HepG2 (cell line): ENCODE measurements around the gene DSN1. TPM values are rescaled to one million over a fixed set of nuclear protein-coding genes. Genes with fewer than 3 reads are reported as not detected.

ENCODE experiments used
- ARID4A ChIP-seq: sonication (generic); formaldehyde crosslinking; IDR thresholded peaks from 2 replicates; pipeline ENCODE4 v1.5.0; 2020; ENCODE audit warnings: mild to moderate bottlenecking, missing genetic modification reagents, borderline replicate concordance
- ATAD3A ChIP-seq: sonication (generic); formaldehyde crosslinking; IDR thresholded peaks from 2 replicates; pipeline ENCODE4 v1.4.0; 2020; ENCODE audit warnings: missing genetic modification reagents
- CCAR2 ChIP-seq: fragments of 200-400 bp; formaldehyde crosslinking; optimal IDR thresholded peaks from 2 replicates; pipeline ENCODE3; 2018; ENCODE audit warnings: low read depth, mild to moderate bottlenecking, low read length, moderate library complexity
- FOSL1 ChIP-seq: sonication (generic); formaldehyde crosslinking; IDR thresholded peaks from 2 replicates; pipeline ENCODE4 v1.9.0; 2021; ENCODE audit warnings: missing genetic modification reagents, borderline replicate concordance
- NCOA2 ChIP-seq: sonication (generic); formaldehyde crosslinking; IDR thresholded peaks from 2 replicates; pipeline ENCODE4 v1.8.0; 2022; ENCODE audit warnings: inconsistent platforms
- NFKB2 ChIP-seq: sonication (generic); formaldehyde crosslinking; IDR thresholded peaks from 2 replicates; pipeline ENCODE4 v1.4.0; 2020; ENCODE audit warnings: missing genetic modification reagents, borderline replicate concordance
- NR1H2 ChIP-seq: sonication (generic); formaldehyde crosslinking; IDR thresholded peaks from 2 replicates; pipeline ENCODE4 v1.8.1; 2022; ENCODE audit warnings: low read depth, missing genetic modification reagents, borderline replicate concordance
- PLSCR1 ChIP-seq: sonication (generic); formaldehyde crosslinking; IDR thresholded peaks from 2 replicates; pipeline ENCODE4 v1.5.0; 2020; ENCODE audit warnings: missing genetic modification reagents, mild to moderate bottlenecking, borderline replicate concordance
- SAFB2 ChIP-seq: sonication (generic); formaldehyde crosslinking; IDR thresholded peaks from 2 replicates; pipeline ENCODE4 v1.5.1; 2020; ENCODE audit warnings: missing genetic modification reagents, low read depth, mild to moderate bottlenecking, borderline replicate concordance
- UBTF ChIP-seq: sonication (generic); formaldehyde crosslinking; IDR thresholded peaks from 2 replicates; pipeline ENCODE4 v1.4.0; 2020; ENCODE audit warnings: mild to moderate bottlenecking, missing genetic modification reagents
- ZMYM4 ChIP-seq: sonication (generic); formaldehyde crosslinking; IDR thresholded peaks from 2 replicates; pipeline ENCODE4 v1.8.1; 2023; ENCODE audit warnings: mild to moderate bottlenecking, missing genetic modification reagents
- ZNF20 ChIP-seq: sonication (generic); formaldehyde crosslinking; IDR thresholded peaks from 2 replicates; pipeline ENCODE4 v1.4.0; 2020; ENCODE audit warnings: mild to moderate bottlenecking, moderate library complexity, missing genetic modification reagents
- ZNF263 ChIP-seq: sonication (generic); formaldehyde crosslinking; IDR thresholded peaks from 2 replicates; pipeline ENCODE4 v1.4.0; 2020; ENCODE audit warnings: missing genetic modification reagents
- ZNF333 ChIP-seq: sonication (generic); formaldehyde crosslinking; IDR thresholded peaks from 2 replicates; pipeline ENCODE4 v1.4.0; 2020; ENCODE audit warnings: mild to moderate bottlenecking, missing genetic modification reagents, borderline replicate concordance
- ZNF343 ChIP-seq: sonication (generic); formaldehyde crosslinking; IDR thresholded peaks from 2 replicates; pipeline ENCODE4 v1.4.0; 2020; ENCODE audit warnings: mild to moderate bottlenecking, missing genetic modification reagents
- ZNF530 ChIP-seq: sonication (generic); formaldehyde crosslinking; IDR thresholded peaks from 2 replicates; pipeline ENCODE4 v1.5.0; 2020; ENCODE audit warnings: low read depth, mild to moderate bottlenecking, missing genetic modification reagents
- ZNF615 ChIP-seq: sonication (generic); formaldehyde crosslinking; IDR thresholded peaks from 2 replicates; pipeline ENCODE4 v1.5.0; 2020; ENCODE audit warnings: mild to moderate bottlenecking, missing genetic modification reagents, borderline replicate concordance
- ZNF749 ChIP-seq: sonication (generic); formaldehyde crosslinking; IDR thresholded peaks from 2 replicates; pipeline ENCODE4 v1.8.0; 2022; ENCODE audit warnings: mild to moderate bottlenecking, missing genetic modification reagents, moderate library complexity, borderline replicate concordance
- polyA plus RNA-seq, 8 experiments: library from polyadenylated mRNA; depleted of rRNA in 3 of 8; stranded (reverse) in 7 of 8; unstranded in 1 of 8; fragments of >200 nt; fragmentation: Illumina TruSeq in 4 of 8; extraction: Trizol in 4 of 8; gene quantifications; 2 replicates each; pipeline versions ENCODE4 v1.2.1 to v1.2.3, GENCODE V29; 2011 to 2016; ENCODE audit warnings: low read depth in 4 of 8, missing spikeins in 1 of 8, mixed read lengths in 1 of 8; ENCODE audit not compliant: insufficient read depth in 1 of 8
- total RNA-seq, 5 experiments: library from RNA; depleted of rRNA; stranded (reverse); fragments of >200 nt; fragmentation: Illumina TruSeq; extraction: Trizol; gene quantifications; 2 replicates each; pipeline ENCODE4 v1.2.3, GENCODE V29; 2016; ENCODE audit warnings: low read depth in 1 of 5
- TF ChIP-seq, protein P1 (sequence below): IDR thresholded peaks from 2 replicates; pipeline ENCODE4 v1.6.1; 2016; ENCODE audit warnings: control low read depth
- TF ChIP-seq, protein P2 (sequence below): fragments of 450-650 bp; IDR thresholded peaks from 2 replicates; pipeline ENCODE4 v1.6.1; 2017

Gene DSN1
- total and polyA plus RNA-seq, 2 of the 13 experiments (the other 11 are each of a cell fraction or from before 2014, with no cell fraction given): 18.7 to 53.7 TPM

DNA sequence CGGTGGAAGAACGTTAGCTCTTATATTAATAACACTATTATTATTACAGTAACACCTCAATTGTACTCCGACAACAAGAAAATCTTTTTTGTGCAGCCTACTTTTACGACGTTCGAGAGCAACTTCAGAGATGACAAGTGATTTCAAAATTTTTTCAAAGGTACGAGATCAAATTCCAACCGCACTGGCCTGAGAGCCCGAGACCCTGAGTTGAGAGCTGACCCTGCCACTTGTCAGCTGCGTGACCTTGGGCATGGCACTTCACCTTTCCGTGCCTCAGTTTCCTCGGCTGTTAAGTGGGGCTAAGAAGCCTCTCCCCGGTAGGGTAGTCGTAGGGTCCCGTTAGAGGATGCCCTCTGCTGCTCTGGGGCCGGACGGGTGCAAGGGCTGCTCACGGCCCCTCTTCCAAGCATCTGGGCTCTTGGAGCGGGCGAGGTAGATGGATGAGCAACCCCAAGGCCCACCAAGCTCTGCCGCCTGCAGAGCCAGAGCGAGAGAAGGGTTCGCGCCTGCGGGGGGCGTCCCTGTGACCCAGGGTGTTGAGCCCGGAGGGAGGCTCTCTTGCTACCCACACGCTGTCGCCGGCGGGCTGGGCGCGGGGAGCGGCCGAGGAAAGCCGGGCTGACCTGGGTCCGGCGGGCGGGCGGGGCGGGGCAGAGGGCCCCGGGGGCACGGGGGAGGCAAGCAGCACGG lies 28.2 kb downstream of the DSN1 start (continued):
- TF ChIP-seq, protein P1, sequence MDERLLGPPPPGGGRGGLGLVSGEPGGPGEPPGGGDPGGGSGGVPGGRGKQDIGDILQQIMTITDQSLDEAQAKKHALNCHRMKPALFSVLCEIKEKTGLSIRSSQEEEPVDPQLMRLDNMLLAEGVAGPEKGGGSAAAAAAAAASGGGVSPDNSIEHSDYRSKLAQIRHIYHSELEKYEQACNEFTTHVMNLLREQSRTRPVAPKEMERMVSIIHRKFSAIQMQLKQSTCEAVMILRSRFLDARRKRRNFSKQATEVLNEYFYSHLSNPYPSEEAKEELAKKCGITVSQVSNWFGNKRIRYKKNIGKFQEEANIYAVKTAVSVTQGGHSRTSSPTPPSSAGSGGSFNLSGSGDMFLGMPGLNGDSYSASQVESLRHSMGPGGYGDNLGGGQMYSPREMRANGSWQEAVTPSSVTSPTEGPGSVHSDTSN (CRISPR knock-in tag): no peak
- TF ChIP-seq, protein P2, sequence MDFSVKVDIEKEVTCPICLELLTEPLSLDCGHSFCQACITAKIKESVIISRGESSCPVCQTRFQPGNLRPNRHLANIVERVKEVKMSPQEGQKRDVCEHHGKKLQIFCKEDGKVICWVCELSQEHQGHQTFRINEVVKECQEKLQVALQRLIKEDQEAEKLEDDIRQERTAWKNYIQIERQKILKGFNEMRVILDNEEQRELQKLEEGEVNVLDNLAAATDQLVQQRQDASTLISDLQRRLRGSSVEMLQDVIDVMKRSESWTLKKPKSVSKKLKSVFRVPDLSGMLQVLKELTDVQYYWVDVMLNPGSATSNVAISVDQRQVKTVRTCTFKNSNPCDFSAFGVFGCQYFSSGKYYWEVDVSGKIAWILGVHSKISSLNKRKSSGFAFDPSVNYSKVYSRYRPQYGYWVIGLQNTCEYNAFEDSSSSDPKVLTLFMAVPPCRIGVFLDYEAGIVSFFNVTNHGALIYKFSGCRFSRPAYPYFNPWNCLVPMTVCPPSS: no peak
- TF ChIP-seq ZNF343: no peak
- peak; percentile 62; the same call in 1 of the 2 replicates for TF ChIP-seq ZMYM4 (CRISPR knock-in tag)
- TF ChIP-seq NCOA2 (CRISPR knock-in tag): no peak
- peak; percentile 74 for TF ChIP-seq ARID4A (CRISPR knock-in tag)
- TF ChIP-seq ZNF615 (CRISPR knock-in tag): no peak
- no peak for TF ChIP-seq NR1H2 (CRISPR knock-in tag)
- no peak for TF ChIP-seq FOSL1 (CRISPR knock-in tag)
- peak; percentile 75; the same call in 1 of the 2 replicates for TF ChIP-seq ZNF333
- no peak for TF ChIP-seq ZNF749
- TF ChIP-seq SAFB2 (CRISPR knock-in tag): no peak; the same call in 1 of the 2 replicates
- no peak for TF ChIP-seq ZNF530 (CRISPR knock-in tag)
- no peak for TF ChIP-seq ZNF20 (CRISPR knock-in tag)
- TF ChIP-seq CCAR2: no peak
- peak; percentile 78 for TF ChIP-seq UBTF
- TF ChIP-seq ZNF263 (CRISPR knock-in tag): no peak
- TF ChIP-seq ATAD3A (CRISPR knock-in tag): no peak
- peak; percentile 73; the same call in 1 of the 2 replicates for TF ChIP-seq NFKB2
- TF ChIP-seq PLSCR1: no peak
